Fibroblast of lung (primary cell): ENCODE results near the gene GDF10. TPM values are rescaled to one million over a fixed set of nuclear protein-coding genes. Genes with fewer than 3 reads are reported as not detected.

Experiments used
- DNase-seq, 2 donors: peaks; one replicate each; pipeline versions ENCODE4 v3.0.0 to v3.0.0-alpha.2; 2010; ENCODE audit warnings: low read depth in 2 of 2
- H2AFZ ChIP-seq: 2 replicates; pipeline ENCODE4 v1.5.1; 2012; ENCODE audit warnings: low read length, control low read depth, inconsistent platforms
- H3K27ac ChIP-seq: 2 replicates; pipeline ENCODE4 v1.5.1; 2011; ENCODE audit warnings: low read length, control low read depth; ENCODE audit not compliant: insufficient read depth
- H3K27me3 ChIP-seq: 2 replicates; pipeline ENCODE4 v1.5.1; 2011; ENCODE audit warnings: mild to moderate bottlenecking, low read length; ENCODE audit not compliant: control insufficient read depth, insufficient read depth
- H3K36me3 ChIP-seq: 2 replicates; pipeline ENCODE4 v1.5.1; 2011; ENCODE audit warnings: low read length; ENCODE audit not compliant: control insufficient read depth, insufficient read depth
- H3K4me1 ChIP-seq: 2 replicates; pipeline ENCODE4 v1.5.1; 2011; ENCODE audit warnings: low read length; ENCODE audit not compliant: control insufficient read depth, insufficient read depth; ENCODE audit errors: extremely low read depth
- H3K4me2 ChIP-seq: 2 replicates; pipeline ENCODE4 v1.5.1; 2011; ENCODE audit warnings: low read length, control low read depth; ENCODE audit not compliant: insufficient read depth; ENCODE audit errors: extremely low read depth
- H3K4me3 ChIP-seq, 4 experiments: fragments of 200-600 bp in 1 of 4; sonication (generic) in 1 of 4; replicated peaks in 1 of 4; 2 replicates each; pipeline ENCODE4 v1.5.1; 2011 to 2016; ENCODE audit warnings: low read length in 4 of 4, low read depth in 3 of 4, mild to moderate bottlenecking in 3 of 4, control low read depth in 2 of 4, inconsistent platforms in 1 of 4, mixed read lengths in 1 of 4; ENCODE audit not compliant: insufficient read depth in 1 of 4; ENCODE audit errors: control extremely low read depth in 1 of 4
- H3K79me2 ChIP-seq: 2 replicates; pipeline ENCODE4 v1.5.1; 2012; ENCODE audit warnings: mild to moderate bottlenecking, low read length, inconsistent platforms; ENCODE audit not compliant: control insufficient read depth, insufficient read depth
- H3K9ac ChIP-seq: 2 replicates; pipeline ENCODE4 v1.5.1; 2011; ENCODE audit warnings: mild to moderate bottlenecking, low read length, control low read depth; ENCODE audit not compliant: insufficient read depth
- H3K9me3 ChIP-seq: 2 replicates; pipeline ENCODE4 v1.5.1; 2012; ENCODE audit warnings: low read depth, low read length; ENCODE audit not compliant: control insufficient read depth, insufficient read depth
- H4K20me1 ChIP-seq: 2 replicates; pipeline ENCODE4 v1.5.1; 2011; ENCODE audit warnings: low read length; ENCODE audit not compliant: control insufficient read depth, insufficient read depth; ENCODE audit errors: extremely low read depth
- CTCF ChIP-seq, 2 donors: IDR thresholded peaks in 1 of 2; conservative IDR thresholded peaks in 1 of 2; 1 replicate in 1 of 2; 2 replicates in 1 of 2; pipeline ENCODE4 v1.5.1; 2011 to 2012; ENCODE audit warnings: low read length in 2 of 2, control low read depth in 1 of 2, inconsistent platforms in 1 of 2, low read depth in 1 of 2, mild to moderate bottlenecking in 1 of 2
- EZH2 ChIP-seq: IDR thresholded peaks from 2 replicates; pipeline ENCODE4 v1.5.1; 2012; ENCODE audit warnings: low read length, control low read depth, mild to moderate bottlenecking; ENCODE audit errors: missing control alignments
- polyA plus RNA-seq, 2 donors: library from polyadenylated mRNA; depleted of rRNA in 1 of 2; stranded (reverse) in 1 of 2; unstranded in 1 of 2; fragments of >200 nt; gene quantifications; 2 replicates each; pipeline ENCODE4 v1.2.1, GENCODE V29; 2011 to 2012; ENCODE audit warnings: missing spikeins in 1 of 2
- total RNA-seq: library from RNA; depleted of rRNA; stranded (reverse); fragments of >200 nt; gene quantifications from 2 replicates; pipeline ENCODE4 v1.2.1, GENCODE V29; 2014

Gene GDF10
- total and polyA plus RNA-seq, 2 donors (not counting 1 experiment from before 2014, with no cell fraction given), result 6.2 to 25.1 TPM

- Histone ChIP-seq H3K9ac (no peak overlapping the region), H2AFZ (no peak overlapping the region), H3K9me3 (no peaks in the 10 kb centered on the region), H3K27ac (no peak overlapping the region), H3K4me2 (no peak overlapping the region), H3K36me3 (no peaks in the 10 kb centered on the region), H4K20me1 (no peaks in the 10 kb centered on the region), H3K79me2 (no peaks in the 10 kb centered on the region), H3K27me3 (peaks cover 3% of the 10 kb centered on the region), H3K4me3 (no peak overlapping the region), H3K4me1 (no peaks in the 10 kb centered on the region)
- TF ChIP-seq CTCF (conservative IDR thresholded peaks at IDR 0.05 in 1 of 2, IDR thresholded peaks at IDR 0.05 in 1 of 2; ENCODE audit: low read depth in 1 of 2, low read length in 2 of 2) (no peak), EZH2 (no peak)
- no peak for DNase-seq
Measured at GRCh38 chr10:47315421-47315820, 15.4 kb downstream of the GDF10 start.

GRCh38 chr10:47316131-47316530 lies 16.1 kb downstream of the GDF10 start:
- no peaks in the 10 kb centered on the region for H4K20me1 ChIP-seq
- no peak for DNase-seq

GRCh38 chr10:47317251-47317650 lies 17.3 kb downstream of the GDF10 start:
- no peak for TF ChIP-seq CTCF (conservative IDR thresholded peaks at IDR 0.05 in 1 of 2, IDR thresholded peaks at IDR 0.05 in 1 of 2; ENCODE audit: low read depth in 1 of 2, low read length in 2 of 2)
- no peak for TF ChIP-seq EZH2
- no peaks in the 10 kb centered on the region for H3K9me3 ChIP-seq
- no peaks in the 10 kb centered on the region for H3K79me2 ChIP-seq
- DNase-seq, result no peak
- H3K27ac ChIP-seq, result no peak overlapping the region
- H3K9ac ChIP-seq, result no peak overlapping the region
- no peak overlapping the region for H2AFZ ChIP-seq
- H3K4me1 ChIP-seq, result no peaks in the 10 kb centered on the region
- no peaks in the 10 kb centered on the region for H4K20me1 ChIP-seq
- H3K4me2 ChIP-seq, result no peak overlapping the region
- H3K4me3 ChIP-seq, result no peak overlapping the region
- H3K27me3 ChIP-seq, result peaks cover 12% of the 10 kb centered on the region
- no peaks in the 10 kb centered on the region for H3K36me3 ChIP-seq

More at GRCh38 chr10:47316131-47316530, 16.1 kb downstream of the GDF10 start:
- Histone ChIP-seq H3K4me3 (no peak overlapping the region), H3K36me3 (no peaks in the 10 kb centered on the region), H3K4me1 (no peaks in the 10 kb centered on the region), H3K9ac (no peak overlapping the region), H2AFZ (no peak overlapping the region), H3K27me3 (peaks cover 7% of the 10 kb centered on the region), H3K27ac (no peak overlapping the region), H3K9me3 (no peaks in the 10 kb centered on the region), H3K4me2 (no peak overlapping the region), H3K79me2 (no peaks in the 10 kb centered on the region)
- TF ChIP-seq EZH2 (no peak), CTCF (conservative IDR thresholded peaks at IDR 0.05 in 1 of 2, IDR thresholded peaks at IDR 0.05 in 1 of 2; ENCODE audit: low read depth in 1 of 2, low read length in 2 of 2) (no peak)
